Brain microvascular endothelial cell (primary cell): ENCODE results near the gene ACKR1.

Source experiments
- DNase-seq: peaks from one replicate; pipeline ENCODE4 v3.0.0-alpha.2; 2020
- H3K27ac ChIP-seq: fragments of 250-450 bp; sonication (Bioruptor Pico); 2 replicates; pipeline ENCODE4 v1.5.1; 2020; ENCODE audit warnings: mild to moderate bottlenecking, moderate library complexity
- H3K27me3 ChIP-seq: fragments of 250-450 bp; sonication (Bioruptor Pico); replicated peaks from 2 replicates; pipeline ENCODE4 v1.5.1; 2020; ENCODE audit warnings: mild to moderate bottlenecking
- H3K36me3 ChIP-seq: fragments of 250-450 bp; sonication (Bioruptor Pico); replicated peaks from 2 replicates; pipeline ENCODE4 v1.5.1; 2020; ENCODE audit warnings: mild to moderate bottlenecking
- H3K4me3 ChIP-seq: 2 replicates; pipeline ENCODE4 v1.5.1; 2011; ENCODE audit warnings: low read depth, mild to moderate bottlenecking, control low read depth, low read length, moderate library complexity
- in situ Hi-C: cut with HindIII; loops from 2 replicates; pipeline ENCODE4 v1.10.0; 2017; ENCODE audit warnings: low sequenced_read_pairs, low pct_ligation_motif_present
- TF ChIP-seq, protein P1 (sequence below): IDR thresholded peaks from 2 replicates; pipeline ENCODE4 v1.5.1; 2011; ENCODE audit warnings: low read depth, mild to moderate bottlenecking, moderate library complexity, low read length, control low read depth, inconsistent platforms; ENCODE audit errors: missing control alignments

The ACKR1 gene

GRCh38 chr1:159250638-159251216, 46.1 kb downstream of the ACKR1 start:
- in situ Hi-C loops = no loop called here
- Histone ChIP-seq H3K4me3 (no peak overlapping the region), H3K36me3 (no peaks in the 10 kb centered on the region), H3K27me3 (no peaks in the 10 kb centered on the region), H3K27ac (no peak overlapping the region)
- TF ChIP-seq, protein P1, sequence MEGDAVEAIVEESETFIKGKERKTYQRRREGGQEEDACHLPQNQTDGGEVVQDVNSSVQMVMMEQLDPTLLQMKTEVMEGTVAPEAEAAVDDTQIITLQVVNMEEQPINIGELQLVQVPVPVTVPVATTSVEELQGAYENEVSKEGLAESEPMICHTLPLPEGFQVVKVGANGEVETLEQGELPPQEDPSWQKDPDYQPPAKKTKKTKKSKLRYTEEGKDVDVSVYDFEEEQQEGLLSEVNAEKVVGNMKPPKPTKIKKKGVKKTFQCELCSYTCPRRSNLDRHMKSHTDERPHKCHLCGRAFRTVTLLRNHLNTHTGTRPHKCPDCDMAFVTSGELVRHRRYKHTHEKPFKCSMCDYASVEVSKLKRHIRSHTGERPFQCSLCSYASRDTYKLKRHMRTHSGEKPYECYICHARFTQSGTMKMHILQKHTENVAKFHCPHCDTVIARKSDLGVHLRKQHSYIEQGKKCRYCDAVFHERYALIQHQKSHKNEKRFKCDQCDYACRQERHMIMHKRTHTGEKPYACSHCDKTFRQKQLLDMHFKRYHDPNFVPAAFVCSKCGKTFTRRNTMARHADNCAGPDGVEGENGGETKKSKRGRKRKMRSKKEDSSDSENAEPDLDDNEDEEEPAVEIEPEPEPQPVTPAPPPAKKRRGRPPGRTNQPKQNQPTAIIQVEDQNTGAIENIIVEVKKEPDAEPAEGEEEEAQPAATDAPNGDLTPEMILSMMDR = no peak
- DNase-seq = no peak
